HG02852 (cell line): Measurements from ENCODE around the gene SBK2.
A peak's percentile ranks its signal among the peaks of the same experiment; 100 is the strongest.
"Not testable (repeated sequence)": the region's sequence is repeated elsewhere in the genome, so short reads cannot be mapped to it uniquely, and the experiment has no call there.

Source experiments
- ATAC-seq: cut with Tn5 transposase; IDR thresholded peaks from one replicate; pipeline ENCODE4 v1.9.1; 2021; ENCODE audit warnings: mild to moderate bottlenecking, moderate library complexity; ENCODE audit not compliant: unreplicated experiment

Gene SBK2

DNA sequence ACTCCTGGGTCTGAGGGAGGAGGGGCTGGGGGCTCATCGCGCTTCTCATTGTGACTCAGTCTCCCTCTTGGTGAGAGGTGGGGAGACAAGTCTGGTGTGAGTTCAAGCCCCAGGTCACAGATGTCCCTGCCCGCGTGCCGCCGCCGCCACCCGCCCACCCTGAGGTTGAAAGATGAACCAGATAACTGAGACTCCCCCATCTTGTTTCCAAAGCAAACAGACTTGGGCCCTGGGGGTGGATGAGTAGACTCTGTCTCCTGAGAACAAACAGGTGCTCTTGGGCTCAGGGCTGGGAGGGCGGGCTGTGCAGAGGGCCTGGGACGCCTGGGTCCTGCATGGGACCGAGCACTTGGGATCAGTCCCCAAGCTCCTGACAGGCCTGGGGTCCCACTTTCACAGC is 567 bp downstream of the SBK2 start:
- ATAC-seq = no peak

DNA sequence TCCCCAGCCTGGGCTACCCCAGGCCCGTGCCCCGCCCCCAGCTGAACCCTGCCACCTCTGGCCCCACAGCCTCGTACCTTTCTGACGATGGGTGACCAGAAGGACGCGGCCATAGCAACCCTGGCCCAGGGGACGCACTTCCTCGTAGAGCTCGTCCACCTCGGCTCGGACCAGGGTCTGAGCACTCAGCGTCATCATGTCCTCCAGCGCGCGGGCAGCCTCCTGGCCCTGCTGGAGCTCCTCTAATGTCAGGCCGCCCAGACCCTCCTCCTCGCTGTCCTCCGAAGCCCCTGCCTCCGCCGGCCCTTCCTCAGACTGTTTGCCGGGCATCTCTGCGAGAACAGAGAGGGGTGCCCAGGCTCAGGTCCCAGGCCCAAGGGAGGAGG is 975 bp downstream of the SBK2 start:
- ATAC-seq = no peak

DNA sequence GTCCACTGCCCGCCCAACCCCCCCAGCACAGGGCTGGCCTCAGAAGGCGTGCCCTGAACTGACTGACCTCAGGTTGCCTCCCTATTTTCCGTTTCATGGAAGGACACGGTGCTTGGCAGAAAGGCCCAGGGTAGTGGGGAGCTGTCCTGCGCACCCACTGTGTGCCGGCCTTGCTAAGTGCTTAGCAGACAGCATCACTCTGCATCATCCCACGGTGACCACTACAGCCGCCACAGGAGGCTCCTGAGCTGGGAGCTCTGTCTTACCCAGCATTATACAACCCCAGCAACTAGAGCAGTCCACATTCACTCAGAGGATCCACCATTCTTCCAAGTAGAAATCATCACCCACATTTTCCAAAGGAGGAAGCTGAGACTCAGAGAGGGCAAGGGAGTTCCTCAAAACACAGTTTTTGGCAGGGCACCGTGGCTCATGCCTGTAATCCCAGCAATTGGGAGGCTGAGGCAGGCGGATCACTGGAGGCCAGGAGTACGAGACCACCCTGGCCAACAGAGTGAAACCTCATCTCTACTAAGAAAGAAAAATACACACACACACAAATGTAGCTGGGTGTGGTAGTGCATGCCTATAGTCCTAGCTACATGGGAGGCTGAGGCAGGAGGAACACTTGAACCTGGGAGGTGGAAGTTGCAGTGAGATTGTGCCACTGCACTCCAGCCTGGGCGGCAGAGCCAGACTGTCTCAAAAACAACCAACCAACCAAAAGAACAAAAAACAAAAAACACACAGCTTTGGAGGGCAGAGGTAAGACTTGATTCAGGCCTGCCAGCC is 1.6 kb downstream of the SBK2 start:
- ATAC-seq = no peak

DNA sequence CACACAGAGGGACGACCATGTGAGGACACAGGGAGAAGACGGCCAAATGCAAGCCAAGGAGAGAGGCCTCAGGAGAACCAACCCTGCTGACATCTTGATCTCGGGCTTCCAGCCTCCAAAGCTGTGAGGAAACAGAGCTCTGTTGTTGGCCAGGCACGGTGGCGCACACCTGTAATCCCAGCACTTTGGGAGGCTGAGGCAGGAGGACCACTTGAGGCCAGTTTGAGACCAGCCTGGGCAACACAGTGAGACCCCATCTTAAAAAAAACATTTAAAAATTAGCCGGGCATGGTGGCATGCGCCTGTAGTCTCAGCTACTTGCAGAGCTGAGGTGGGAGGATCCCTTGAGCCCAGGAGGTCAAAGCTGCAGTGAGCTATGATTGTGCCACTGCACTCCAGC is 2.7 kb downstream of the SBK2 start:
- ATAC-seq = not testable (repeated sequence)

DNA sequence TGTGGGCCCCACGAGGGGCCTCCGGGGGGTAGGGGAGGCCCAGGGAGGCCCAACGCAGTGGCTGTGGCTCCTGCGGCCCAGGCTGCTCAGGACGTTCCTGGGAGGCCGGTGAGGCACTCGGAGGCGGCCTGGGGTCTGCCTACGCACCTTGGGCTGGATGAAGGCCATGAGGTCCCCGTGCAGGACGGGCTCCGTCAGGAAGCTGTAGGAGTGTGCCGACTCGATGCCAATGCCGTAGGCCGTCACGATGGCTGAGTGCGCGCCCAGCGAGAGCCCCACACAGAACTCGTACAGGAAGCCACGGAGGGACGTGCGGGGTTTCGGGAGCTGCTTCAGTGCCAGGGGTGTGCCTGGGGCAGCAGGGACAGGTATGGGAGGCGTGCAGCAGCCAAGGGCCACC is 5.9 kb downstream of the SBK2 start:
- no peak for ATAC-seq

DNA sequence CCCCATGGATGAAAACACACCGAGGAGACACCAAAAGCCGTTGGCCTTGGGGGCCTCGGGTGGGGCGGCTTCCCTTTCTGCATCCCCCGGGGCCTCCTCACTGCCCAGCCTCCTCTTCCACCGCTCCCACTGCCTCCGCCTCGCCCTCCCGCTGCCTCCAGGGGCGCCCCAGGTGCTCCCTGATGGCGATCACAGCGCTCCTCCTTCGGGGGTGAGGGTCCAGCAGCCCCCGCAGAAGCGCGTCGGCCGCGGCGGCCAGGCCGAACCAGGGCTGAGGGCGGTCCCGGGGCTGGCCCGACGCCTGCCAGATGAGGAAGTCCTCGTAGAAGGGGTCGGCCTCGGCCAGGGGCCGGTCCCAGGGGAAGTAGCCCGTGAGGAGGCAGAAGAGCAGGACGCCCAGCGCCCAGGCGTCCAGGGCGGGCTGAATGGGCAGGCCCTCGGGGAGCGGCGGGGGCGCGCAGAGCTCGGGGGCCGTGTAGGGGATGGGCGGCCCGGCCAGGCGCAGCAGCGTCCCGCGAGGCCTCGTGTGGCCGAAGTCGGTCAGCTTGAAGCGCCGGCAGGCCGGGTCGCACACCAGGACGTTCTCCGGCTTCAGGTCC is 7.2 kb downstream of the SBK2 start:
- ATAC-seq = no peak

DNA sequence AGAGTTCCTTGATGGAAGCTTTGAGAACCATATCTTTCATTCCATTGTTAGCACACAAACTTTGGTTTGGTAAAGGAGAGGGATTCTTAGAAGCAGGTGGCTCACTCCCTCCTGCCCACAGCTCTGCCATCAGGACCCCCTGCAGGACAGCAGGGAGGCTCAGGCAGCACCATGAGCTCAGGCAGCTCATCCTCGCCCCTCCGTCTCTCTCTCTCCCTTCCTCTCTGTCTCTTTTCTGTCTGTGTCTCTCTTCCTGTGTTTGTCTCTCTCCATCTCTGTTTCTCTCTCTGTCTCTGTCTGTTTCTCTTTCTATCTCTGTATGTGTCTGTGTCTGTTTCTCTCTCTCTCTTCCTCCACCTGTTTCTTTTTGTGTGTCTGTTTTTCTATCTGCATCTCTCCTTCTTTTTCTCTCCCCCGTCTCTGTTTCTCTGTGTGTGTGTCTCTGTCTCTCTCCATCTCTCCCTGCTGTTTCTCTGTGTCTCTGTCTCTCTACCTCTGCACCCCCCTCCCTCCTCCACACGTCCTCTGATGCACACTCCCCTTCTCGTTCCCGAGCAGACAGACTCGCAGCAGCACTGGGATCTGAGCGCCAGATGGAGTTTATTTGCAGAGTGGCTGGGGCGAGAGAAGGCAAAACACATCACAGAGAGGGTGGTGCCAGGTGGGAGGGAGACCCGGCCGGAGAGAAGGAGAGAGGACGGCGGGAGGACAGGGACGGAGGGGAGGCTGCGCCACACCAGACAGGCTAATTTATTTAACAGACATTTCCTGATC is 8.7 kb downstream of the SBK2 start:
- ATAC-seq = no peak

DNA sequence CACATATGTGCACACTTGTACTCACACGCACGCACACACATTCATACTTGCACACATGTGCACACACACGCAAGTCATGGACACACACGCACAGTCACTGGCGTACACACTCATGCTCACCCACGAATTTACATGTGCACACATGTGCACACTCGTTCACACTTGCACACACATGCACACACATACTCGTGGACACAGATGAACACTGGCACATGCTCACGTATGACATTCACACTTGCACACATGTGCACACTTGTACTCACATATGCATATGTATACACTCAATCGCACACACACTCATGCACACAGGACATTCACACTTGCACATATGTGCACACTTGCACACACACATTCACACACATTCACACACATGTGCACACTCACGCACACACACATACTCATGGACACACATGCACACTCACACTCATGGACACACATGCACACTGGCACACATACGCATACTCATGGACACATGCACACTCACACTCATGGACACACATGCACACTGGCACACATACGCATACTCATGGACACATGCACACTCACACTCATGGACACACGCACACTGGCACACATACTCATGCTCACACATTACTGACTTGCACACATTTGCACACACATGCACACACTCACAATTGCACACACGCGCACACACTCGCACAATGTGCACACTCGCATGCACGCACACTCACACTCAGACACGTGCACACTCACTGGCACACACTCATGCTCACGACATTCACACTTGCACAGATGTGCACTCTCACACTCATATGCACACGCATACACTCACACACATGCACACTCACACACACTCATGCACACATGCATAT is 9.5 kb downstream of the SBK2 start:
- ATAC-seq = no peak

DNA sequence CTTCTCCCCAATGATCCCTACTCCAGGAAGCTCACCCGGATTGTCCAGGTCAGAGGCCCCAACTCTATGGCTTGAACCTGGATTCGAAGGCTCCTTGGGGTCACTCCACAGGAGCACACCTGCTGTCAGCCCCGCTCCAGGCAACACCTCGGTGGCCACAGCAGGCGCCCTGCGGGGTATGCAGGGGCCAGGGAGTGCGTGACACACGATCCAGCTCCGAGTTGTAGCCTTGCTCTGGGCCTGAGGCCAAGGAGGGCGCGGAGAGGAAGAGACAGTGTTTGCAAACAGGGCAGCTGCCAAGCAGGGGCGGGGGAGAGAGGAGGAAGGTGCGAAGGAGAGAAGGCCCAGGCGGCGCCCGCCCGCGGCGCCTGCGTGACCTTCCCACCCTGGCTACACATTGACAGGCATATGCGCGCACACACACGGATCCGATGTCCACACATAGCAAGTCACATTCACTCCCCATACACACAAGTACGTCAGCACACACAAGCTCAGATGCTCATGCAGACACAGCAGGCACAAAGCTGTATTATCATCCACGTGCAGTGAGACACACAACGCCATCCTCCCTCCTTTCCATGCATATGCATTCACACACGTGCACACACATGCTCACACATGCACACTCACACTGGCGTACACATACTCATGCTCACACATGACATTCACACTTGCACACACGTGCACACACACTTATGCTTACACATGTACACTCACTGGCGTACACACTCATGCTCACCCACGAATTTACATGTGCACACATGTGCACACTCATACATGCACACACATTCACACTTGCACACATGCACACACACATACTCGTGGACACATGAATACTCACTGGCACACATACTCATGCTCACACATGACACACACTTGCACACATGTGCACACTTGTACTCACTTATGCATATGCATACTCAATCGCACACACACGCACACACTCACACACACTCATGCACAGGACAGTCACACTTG is 10.4 kb downstream of the SBK2 start:
- ATAC-seq = no peak

DNA sequence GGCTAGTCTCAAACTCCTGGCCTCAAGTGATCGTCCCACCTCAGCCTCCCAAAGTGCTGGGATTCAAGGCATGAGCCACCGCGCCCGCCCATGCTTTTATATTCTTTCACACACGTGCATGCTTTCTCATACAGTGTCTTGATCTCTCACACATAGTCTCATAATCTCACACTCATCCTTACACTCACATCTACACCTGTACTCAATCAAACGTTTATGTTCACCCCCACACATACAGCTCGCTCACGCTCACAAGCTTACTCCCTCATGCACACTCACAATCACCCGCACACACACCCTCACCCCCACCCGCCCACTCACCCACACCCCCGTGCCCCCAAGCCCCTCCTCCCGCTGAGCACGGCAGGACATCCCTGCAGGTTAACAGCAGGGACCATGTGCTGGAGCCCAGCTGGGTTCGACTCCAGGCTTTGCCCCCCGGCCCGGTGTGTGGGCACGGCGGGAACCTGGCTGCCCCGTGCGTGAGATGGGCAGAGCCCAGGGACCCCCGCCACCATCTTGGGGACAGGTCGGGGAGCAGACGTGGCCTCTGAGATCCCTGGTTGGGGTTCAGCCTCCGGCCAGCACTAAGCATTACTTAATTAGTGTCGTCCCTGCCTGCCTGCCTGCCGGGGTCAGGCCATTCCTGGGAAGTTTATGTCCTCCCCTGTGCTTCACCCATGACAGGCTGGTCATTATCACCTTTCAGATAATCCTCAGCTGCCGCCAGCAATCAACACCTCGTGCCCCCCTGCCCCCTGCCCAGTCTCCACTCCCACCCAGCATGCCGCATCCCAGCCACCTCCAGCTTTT is 11.4 kb downstream of the SBK2 start:
- no peak for ATAC-seq

DNA sequence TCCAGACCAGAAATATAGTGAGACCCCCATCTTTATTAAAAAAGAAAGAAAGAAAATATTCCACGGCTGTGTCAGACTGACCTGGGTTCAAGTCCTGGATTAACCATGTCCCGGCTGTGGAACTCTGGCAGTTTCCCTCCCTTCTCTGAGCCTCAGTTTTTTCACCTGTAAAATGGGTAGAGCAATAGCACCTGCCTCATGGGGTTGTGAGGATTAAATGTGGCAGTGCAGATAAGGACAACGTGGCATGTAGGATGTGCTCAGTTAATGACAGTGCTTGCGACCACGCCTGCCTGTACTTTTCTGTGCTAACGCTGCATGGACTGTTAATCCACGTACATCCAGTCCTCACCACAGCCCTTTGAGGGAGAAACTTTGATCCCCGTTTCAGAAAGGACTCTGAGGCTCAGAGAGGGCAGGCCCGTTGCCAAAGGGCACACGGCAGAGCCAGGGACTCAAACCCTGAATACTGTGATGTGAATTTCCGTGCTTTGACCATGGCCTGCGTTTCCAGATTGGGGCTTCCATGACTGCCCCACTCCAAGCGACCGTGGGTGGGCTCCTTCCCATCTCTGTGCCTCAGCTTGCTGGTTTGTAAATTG is 16.1 kb downstream of the SBK2 start:
- ATAC-seq = no peak

DNA sequence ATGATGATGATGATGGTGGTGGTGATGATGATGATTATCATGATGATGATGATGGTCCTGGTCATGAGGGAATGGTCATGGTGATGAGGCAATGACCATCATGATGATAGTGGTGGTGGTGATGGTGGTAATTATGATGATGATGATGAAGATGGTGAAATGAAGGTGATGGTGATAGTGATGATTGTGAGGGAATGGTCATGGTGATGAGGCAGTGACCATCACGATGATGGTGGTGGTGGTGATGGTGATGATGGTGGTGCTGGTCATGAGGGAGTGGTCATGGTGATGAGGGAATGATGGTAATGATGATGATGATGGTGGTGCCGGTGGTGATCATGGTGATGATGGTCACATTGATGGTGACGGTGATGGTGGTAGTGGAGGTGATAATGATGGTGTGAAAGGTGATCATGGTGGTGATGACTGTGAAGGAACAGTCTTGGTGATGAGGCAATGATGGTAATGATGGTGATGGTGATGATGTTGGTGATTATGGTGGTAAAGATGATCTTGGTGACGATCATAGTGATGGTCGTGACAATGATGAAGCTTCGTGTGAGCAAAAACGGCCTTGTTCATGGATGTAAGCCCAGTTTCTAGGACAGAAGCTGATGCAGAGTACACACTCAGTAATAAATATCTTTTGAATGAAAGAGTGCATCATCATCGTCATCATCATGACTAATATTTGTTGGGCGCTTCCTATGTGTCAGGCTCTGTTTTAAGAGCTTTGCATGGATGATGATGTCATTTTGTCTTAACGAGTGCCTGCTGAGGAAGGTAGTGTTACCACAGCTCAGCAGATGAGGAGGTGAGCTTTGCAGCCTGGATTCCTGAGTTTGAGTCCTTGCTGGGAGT is 17.3 kb downstream of the SBK2 start:
- no peak for ATAC-seq

DNA sequence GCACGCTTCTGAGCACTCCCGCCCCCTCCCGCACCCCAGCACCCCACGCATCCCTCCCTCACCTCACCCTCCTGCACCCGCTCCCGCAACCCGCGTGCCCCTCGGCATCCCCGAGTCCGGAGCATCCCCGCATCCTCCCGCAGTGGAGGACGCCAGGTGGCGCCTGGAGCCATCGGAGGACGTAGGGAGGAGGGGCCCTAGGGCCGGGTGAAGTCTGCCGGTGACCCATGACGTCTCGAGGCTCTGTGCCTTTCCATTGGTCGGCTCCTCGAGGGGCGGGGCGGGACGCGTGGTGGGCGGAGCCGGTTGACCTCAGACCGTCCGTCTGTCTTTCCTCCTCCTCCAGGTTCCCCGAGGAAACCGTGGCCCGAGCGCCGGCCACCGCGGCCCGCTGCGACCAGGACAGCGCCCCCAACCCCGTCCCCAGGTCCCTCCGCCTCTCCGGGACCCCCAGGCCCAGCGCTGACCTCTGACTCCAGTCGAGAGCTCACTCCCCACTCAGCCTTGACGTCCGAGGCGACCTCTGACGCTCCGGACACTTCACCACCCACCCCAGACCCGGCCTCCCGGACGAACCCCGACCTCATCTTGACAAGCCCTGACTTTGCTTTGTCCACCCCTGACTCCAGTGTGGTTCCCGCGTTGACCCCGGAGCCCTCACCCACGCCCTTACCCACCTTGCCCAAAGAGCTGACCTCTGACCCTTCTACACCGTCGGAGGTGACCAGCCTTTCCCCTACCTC is 19.9 kb downstream of the SBK2 start:
- ATAC-seq = peak; percentile 99

DNA sequence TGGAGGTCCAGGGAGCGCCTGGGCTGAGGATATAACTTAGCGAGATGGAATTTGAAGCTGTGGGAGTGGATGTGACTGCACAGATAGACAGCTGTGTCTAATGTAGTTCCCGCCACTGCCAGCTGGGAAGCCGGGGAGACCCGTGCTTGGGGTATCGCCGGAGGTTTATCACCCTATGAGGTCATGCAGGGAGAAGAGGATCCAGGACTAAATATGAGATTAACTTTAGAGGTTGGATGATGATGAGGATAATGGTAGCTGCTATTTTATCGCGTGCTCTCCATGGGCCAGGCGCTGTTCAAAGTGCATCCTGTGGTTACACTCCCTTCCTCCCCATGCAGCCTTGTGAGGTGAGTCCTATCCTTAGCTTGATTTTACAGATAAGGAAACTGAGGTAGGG is 28.8 kb downstream of the SBK2 start:
- no peak for ATAC-seq

DNA sequence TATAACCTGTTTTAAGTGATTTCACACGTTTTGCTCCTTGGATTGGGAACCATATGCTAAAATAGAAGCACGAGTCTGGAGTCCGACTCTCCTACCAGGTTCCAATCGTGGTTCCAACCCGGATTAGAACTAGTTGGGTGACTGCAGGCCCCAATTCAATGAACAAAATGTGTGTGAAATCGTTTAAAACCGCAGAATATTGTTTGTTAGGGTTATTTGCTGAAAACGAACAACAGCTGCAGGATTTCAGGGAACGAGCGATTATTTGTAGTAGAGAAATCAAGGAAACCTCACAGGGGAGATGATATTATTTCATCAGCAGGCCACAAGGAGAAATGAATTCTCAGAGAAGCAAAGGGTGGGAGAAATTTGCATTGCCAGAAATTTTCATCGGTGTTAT is 32.0 kb downstream of the SBK2 start:
- no peak for ATAC-seq

DNA sequence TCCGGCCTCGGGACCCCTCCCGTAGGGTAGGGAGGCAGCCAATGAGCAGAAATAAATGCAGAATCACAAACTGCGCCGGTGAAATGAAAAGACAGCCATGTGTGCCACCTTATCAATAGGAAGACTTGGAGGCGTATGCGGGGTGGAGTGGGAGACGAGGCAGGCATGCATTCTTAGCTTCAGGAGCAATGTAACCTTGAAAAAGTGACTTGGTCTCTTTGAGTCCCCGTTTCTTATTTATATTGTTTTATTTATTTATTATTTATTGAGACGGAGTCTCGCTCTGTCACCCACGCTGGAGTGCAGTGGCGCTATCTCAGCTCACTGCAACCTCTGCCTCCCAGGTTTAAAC is 32.7 kb downstream of the SBK2 start:
- ATAC-seq = no peak
